Hippocampal formation (tissue), 2 donors: ENCODE data around the gene RPS6KA2.

ENCODE experiments used
- DNase-seq, 2 donors: peaks; one replicate each; lab custom pipeline; 2025; lab: John Stamatoyannopoulos, UW

The RPS6KA2 gene

GRCh38 chr6:166656230-166657151, 29.4 kb upstream of the RPS6KA2 start:
- DNase-seq, result no peak

GRCh38 chr6:166655713-166656229, 28.7 kb upstream of the RPS6KA2 start:
- DNase-seq, result no peak

- no peak for DNase-seq
Observed at GRCh38 chr6:166655251-166655650, 28.2 kb upstream of the RPS6KA2 start.

- DNase-seq, result no peak
Observed at GRCh38 chr6:166654573-166654972, 27.5 kb upstream of the RPS6KA2 start.

GRCh38 chr6:166653639-166653941, 26.5 kb upstream of the RPS6KA2 start:
- no peak for DNase-seq

- DNase-seq, result no peak
Observed at GRCh38 chr6:166650824-166651807, 24.1 kb upstream of the RPS6KA2 start.

GRCh38 chr6:166650047-166650446, 23.0 kb upstream of the RPS6KA2 start:
- no peak for DNase-seq

- DNase-seq, result no peak
Observed at GRCh38 chr6:166648846-166649245, 21.8 kb upstream of the RPS6KA2 start.

GRCh38 chr6:166647896-166648295, 20.8 kb upstream of the RPS6KA2 start:
- no peak for DNase-seq

GRCh38 chr6:166646716-166647115, 19.7 kb upstream of the RPS6KA2 start:
- DNase-seq, result no peak

GRCh38 chr6:166645896-166646295, 18.8 kb upstream of the RPS6KA2 start:
- DNase-seq, result no peak

GRCh38 chr6:166644681-166645080, 17.6 kb upstream of the RPS6KA2 start:
- no peak for DNase-seq

- DNase-seq, result no peak
Observed at GRCh38 chr6:166643891-166644590, 17.0 kb upstream of the RPS6KA2 start.

GRCh38 chr6:166642646-166643045, 15.6 kb upstream of the RPS6KA2 start:
- DNase-seq, result no peak

GRCh38 chr6:166640342-166641043, 13.4 kb upstream of the RPS6KA2 start:
- DNase-seq, result no peak

- DNase-seq, result no peak
Observed at GRCh38 chr6:166639921-166640320, 12.9 kb upstream of the RPS6KA2 start.

GRCh38 chr6:166638573-166638964, 11.5 kb upstream of the RPS6KA2 start:
- no peak for DNase-seq

GRCh38 chr6:166637812-166638572, 10.9 kb upstream of the RPS6KA2 start:
- DNase-seq, result no peak

GRCh38 chr6:166636934-166637333, 9.9 kb upstream of the RPS6KA2 start:
- DNase-seq, result no peak

- DNase-seq, result no peak
Observed at GRCh38 chr6:166636191-166636933, 9.3 kb upstream of the RPS6KA2 start.
